Suprapubic skin (tissue), 3 donors: ENCODE measurements around the gene OTULINL.

Source experiments
- POLR2AphosphoS5 ChIP-seq, 3 donors: sonication (generic); formaldehyde crosslinking; IDR thresholded peaks; one replicate each; pipeline ENCODE4 v1.6.1; 2017; ENCODE audit warnings: antibody characterized with exemption in 3 of 3
- TF ChIP-seq, protein P1 (sequence below), 2 donors: fragments of 200-600 bp in 1 of 2; fragments of 450-650 bp in 1 of 2; sonication (generic) in 1 of 2; IDR thresholded peaks; one replicate each; pipeline ENCODE4 v1.5.1; 2016 to 2019; ENCODE audit warnings: antibody characterized with exemption in 2 of 2, mild to moderate bottlenecking in 1 of 2, moderate library complexity in 1 of 2

DNA sequence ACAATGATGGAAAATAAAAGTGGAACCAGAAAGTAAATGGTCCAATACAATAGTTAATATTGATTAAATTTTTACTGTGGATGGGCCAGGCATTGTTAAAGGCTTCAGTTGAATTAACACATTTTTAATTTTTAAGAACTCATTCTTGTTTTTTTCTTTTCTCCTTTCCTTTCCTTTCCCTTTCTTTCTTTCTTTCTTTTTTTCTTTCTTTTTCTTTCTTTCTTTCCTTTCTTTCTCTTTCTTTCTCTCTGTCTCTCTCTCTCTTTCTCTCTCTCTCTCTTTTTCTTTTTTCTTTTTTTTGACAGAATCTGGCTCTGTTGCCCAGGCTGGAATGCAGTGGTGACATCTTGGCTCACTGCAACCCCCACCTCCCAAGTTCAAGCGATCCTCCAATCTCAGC is 13.3 kb upstream of the OTULINL start:
- TF ChIP-seq, protein P1, sequence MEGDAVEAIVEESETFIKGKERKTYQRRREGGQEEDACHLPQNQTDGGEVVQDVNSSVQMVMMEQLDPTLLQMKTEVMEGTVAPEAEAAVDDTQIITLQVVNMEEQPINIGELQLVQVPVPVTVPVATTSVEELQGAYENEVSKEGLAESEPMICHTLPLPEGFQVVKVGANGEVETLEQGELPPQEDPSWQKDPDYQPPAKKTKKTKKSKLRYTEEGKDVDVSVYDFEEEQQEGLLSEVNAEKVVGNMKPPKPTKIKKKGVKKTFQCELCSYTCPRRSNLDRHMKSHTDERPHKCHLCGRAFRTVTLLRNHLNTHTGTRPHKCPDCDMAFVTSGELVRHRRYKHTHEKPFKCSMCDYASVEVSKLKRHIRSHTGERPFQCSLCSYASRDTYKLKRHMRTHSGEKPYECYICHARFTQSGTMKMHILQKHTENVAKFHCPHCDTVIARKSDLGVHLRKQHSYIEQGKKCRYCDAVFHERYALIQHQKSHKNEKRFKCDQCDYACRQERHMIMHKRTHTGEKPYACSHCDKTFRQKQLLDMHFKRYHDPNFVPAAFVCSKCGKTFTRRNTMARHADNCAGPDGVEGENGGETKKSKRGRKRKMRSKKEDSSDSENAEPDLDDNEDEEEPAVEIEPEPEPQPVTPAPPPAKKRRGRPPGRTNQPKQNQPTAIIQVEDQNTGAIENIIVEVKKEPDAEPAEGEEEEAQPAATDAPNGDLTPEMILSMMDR (IDR thresholded peaks at IDR 0.05): no peak
- no peak for TF ChIP-seq POLR2AphosphoS5 (IDR thresholded peaks at IDR 0.05)
